ENCODE measurements around the gene NCOA5. TPM values are rescaled to one million over a fixed set of nuclear protein-coding genes. Genes with fewer than 3 reads are reported as not detected.

The NCOA5 gene
- total and polyA plus RNA-seq, 10 of the 15 experiments (the other 5 are each of a cell fraction or from before 2014, with no cell fraction given) = 7.7 to 38.1 (median 30.1) TPM

GRCh38 chr20:46025376-46025783 lies 64.4 kb downstream of the NCOA5 start (continued):
- TF ChIP-seq ZNF592 (IDR thresholded peaks at IDR 0.05) (no peak), REST (IDR thresholded peaks at IDR 0.05; ENCODE audit: low read depth, low read length) (no peak), CHD2 (IDR thresholded peaks at IDR 0.05; ENCODE audit: borderline replicate concordance, low read depth, low read length) (no peak), TAF1 (IDR thresholded peaks at IDR 0.05; ENCODE audit: borderline replicate concordance, low read depth, low read length) (no peak)

Data from GM12878 (cell line).